GM06990 (cell line): ENCODE measurements around the gene THSD7B.
"Not testable (repeated sequence)": the region's sequence is repeated elsewhere in the genome, so short reads cannot be mapped to it uniquely, and the experiment has no call there.

Source experiments
- DNase-seq: peaks from one replicate; pipeline ENCODE4 v3.0.0-alpha.2; 2011; ENCODE audit not compliant: insufficient read length; ENCODE audit errors: extremely low read depth
- H3K27me3 ChIP-seq: replicated peaks from 2 replicates; pipeline ENCODE4 v1.6.0; 2011; ENCODE audit warnings: low read length; ENCODE audit not compliant: control insufficient read depth, insufficient read depth
- H3K36me3 ChIP-seq: 2 replicates; pipeline ENCODE4 v1.5.1; 2011; ENCODE audit warnings: low read length; ENCODE audit not compliant: control insufficient read depth, insufficient read depth
- H3K4me3 ChIP-seq: replicated peaks from 2 replicates; pipeline ENCODE4 v1.5.1; 2011; ENCODE audit warnings: low read depth, mild to moderate bottlenecking, control low read depth, low read length
- TF ChIP-seq, protein P1 (sequence below): IDR thresholded peaks from 2 replicates; pipeline ENCODE4 v1.5.1; 2011; ENCODE audit warnings: low read length, control low read depth, mild to moderate bottlenecking, inconsistent platforms; ENCODE audit not compliant: insufficient read depth, poor library complexity, severe bottlenecking

Gene THSD7B

GRCh38 chr2:136957044-136957443 lies 191.7 kb downstream of the THSD7B start:
- no peaks in the 10 kb centered on the region for H3K27me3 ChIP-seq
- DNase-seq: no peak

DNA sequence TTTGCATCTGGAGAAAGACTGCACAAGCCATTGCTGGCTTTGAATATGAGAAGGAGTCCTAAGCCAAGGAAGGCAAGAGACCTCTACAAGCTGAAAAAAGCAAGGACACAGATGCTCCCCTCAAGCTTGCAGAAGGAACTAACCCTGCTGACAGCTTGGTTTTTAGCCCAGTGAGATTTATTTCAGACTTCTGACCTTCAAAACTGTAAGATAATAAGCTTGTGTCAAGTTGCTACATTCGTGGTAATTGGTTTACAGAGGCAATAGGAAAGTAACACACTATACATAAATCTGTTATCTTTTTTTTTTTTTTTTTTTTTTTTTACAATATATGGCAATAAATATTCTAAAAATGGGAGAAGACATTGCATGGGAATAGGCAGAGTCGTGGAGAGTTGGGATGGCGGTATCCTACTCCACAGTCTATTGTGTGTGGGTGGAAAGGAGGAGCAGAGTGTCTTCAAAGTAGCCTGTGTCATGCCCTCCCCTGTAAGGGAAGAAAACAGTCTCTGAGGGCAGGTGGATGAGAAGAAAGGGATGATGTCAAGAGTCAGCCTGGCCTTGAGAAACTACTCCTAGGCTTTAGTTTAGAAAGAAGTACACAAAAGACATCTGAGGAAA lies 196.9 kb downstream of the THSD7B start:
- Histone ChIP-seq H3K4me3 (no peak overlapping the region), H3K36me3 (no peaks in the 10 kb centered on the region), H3K27me3 (no peaks in the 10 kb centered on the region)
- no peak for DNase-seq
- TF ChIP-seq, protein P1, sequence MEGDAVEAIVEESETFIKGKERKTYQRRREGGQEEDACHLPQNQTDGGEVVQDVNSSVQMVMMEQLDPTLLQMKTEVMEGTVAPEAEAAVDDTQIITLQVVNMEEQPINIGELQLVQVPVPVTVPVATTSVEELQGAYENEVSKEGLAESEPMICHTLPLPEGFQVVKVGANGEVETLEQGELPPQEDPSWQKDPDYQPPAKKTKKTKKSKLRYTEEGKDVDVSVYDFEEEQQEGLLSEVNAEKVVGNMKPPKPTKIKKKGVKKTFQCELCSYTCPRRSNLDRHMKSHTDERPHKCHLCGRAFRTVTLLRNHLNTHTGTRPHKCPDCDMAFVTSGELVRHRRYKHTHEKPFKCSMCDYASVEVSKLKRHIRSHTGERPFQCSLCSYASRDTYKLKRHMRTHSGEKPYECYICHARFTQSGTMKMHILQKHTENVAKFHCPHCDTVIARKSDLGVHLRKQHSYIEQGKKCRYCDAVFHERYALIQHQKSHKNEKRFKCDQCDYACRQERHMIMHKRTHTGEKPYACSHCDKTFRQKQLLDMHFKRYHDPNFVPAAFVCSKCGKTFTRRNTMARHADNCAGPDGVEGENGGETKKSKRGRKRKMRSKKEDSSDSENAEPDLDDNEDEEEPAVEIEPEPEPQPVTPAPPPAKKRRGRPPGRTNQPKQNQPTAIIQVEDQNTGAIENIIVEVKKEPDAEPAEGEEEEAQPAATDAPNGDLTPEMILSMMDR: no peak

More at GRCh38 chr2:136957044-136957443, 191.7 kb downstream of the THSD7B start:
- TF ChIP-seq, protein P1: no peak
- H3K36me3 ChIP-seq: no peaks in the 10 kb centered on the region
- H3K4me3 ChIP-seq: no peak overlapping the region

DNA sequence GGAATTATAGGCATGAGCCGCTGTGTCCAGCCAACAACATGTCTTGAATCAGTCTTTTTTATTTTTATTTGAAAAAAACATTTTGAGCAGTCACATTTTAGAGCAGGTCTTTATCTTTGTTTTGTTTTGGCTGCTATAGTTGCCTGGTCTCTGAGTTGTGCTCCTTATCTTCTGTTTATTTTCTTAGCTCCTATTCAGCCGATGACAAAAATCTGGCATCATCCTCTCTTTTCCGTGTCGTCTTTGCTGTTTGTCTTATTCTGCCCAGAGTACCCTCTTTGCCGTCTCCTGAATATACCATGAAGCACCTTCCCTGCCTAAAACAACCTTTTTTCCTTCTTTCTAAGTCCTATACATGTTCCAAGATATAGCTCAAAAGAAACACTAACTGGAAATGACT lies 201.1 kb downstream of the THSD7B start:
- Histone ChIP-seq H3K4me3 (no peak overlapping the region), H3K36me3 (no peaks in the 10 kb centered on the region), H3K27me3 (no peaks in the 10 kb centered on the region)
- TF ChIP-seq, protein P1: no peak
- DNase-seq: no peak

DNA sequence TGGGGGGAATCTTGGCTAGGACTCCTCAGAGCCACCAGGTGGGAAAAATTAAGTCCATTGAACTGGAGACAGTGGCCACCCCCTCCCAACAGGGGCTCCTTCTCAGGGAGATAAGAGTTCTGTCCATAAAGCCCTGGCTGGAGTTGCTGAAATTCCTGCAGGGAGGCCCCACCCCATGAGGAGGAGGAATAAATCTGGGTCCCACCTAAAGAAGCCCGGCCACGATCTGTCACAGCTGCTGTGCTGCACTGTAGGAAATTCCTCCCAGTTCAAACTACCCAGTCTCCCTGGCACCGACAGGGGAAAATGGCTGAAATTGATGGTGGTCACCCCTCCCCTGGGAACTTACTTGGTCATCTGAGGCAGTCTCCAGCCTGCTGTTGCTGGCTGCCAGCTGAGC lies 215.0 kb downstream of the THSD7B start:
- TF ChIP-seq, protein P1: no peak
- Histone ChIP-seq H3K4me3 (no peak overlapping the region), H3K36me3 (no peaks in the 10 kb centered on the region), H3K27me3 (no peaks in the 10 kb centered on the region)
- no peak for DNase-seq

GRCh38 chr2:136981689-136982088 lies 216.3 kb downstream of the THSD7B start:
- H3K36me3 ChIP-seq, DNase-seq, H3K27me3 ChIP-seq, H3K4me3 ChIP-seq: not testable (repeated sequence)

DNA sequence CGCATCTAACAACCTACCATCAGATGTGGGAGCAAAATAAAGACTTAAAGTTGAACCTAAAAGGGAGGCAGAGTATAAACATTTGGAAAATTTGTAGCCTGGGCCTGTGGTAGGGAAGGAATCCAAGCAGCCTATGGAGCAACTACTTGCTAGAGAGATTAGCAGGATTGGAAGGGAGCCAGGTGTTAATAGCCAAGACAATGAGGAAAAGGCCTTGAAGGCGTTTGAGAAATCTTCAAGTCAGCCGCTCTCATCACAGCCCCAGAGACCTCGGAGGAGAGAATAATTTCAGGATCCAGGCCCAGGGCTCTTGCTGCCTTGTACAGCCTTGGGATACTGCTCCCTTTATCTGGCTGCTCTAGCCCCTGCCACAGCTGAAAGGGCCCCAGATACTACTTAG lies 219.7 kb downstream of the THSD7B start:
- no peak for DNase-seq
- H3K27me3 ChIP-seq: no peaks in the 10 kb centered on the region
- H3K4me3 ChIP-seq: no peak overlapping the region
- TF ChIP-seq, protein P1: no peak
- no peaks in the 10 kb centered on the region for H3K36me3 ChIP-seq
